Tibial nerve (tissue), 4 donors: Measurements from ENCODE around the gene CIROP.

Source experiments
- EP300 ChIP-seq, 2 donors: sonication (generic); formaldehyde crosslinking; IDR thresholded peaks; one replicate each; pipeline ENCODE4 v1.6.1; 2017; ENCODE audit warnings: antibody characterized with exemption in 2 of 2, mild to moderate bottlenecking in 1 of 2
- TF ChIP-seq, protein P1 (sequence below), 5 experiments: fragments of 200-600 bp in 3 of 5; fragments of 450-650 bp in 2 of 5; sonication (generic) in 3 of 5; IDR thresholded peaks; one replicate each; pipeline ENCODE4 v1.5.1; 2016 to 2019; ENCODE audit warnings: antibody characterized with exemption in 5 of 5, mild to moderate bottlenecking in 3 of 5, moderate library complexity in 2 of 5

- TF ChIP-seq, protein P1, sequence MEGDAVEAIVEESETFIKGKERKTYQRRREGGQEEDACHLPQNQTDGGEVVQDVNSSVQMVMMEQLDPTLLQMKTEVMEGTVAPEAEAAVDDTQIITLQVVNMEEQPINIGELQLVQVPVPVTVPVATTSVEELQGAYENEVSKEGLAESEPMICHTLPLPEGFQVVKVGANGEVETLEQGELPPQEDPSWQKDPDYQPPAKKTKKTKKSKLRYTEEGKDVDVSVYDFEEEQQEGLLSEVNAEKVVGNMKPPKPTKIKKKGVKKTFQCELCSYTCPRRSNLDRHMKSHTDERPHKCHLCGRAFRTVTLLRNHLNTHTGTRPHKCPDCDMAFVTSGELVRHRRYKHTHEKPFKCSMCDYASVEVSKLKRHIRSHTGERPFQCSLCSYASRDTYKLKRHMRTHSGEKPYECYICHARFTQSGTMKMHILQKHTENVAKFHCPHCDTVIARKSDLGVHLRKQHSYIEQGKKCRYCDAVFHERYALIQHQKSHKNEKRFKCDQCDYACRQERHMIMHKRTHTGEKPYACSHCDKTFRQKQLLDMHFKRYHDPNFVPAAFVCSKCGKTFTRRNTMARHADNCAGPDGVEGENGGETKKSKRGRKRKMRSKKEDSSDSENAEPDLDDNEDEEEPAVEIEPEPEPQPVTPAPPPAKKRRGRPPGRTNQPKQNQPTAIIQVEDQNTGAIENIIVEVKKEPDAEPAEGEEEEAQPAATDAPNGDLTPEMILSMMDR (IDR thresholded peaks at IDR 0.05): no peak
- TF ChIP-seq EP300 (IDR thresholded peaks at IDR 0.05): no peak
These were observed 53.4 kb downstream of the CIROP start for GRCh38 chr14:23051141-23052057.
